Stimulated activated naive CD8-positive, alpha-beta T cell treated with anti-CD3 and anti-CD28 coated beads, Interleukin-15, Interleukin-2, amounts not matched to agents 100 ng/mL and 50 ng/mL, for 24 hours (primary cell): ENCODE measurements around the gene TIAM2.
"Not testable (repeated sequence)": the region's sequence is repeated elsewhere in the genome, so short reads cannot be mapped to it uniquely, and the experiment has no call there.

ENCODE experiments used
- H3K27ac Mint-ChIP-seq: one replicate; pipeline ENCODE4 v1.8.0; 2021; ENCODE audit warnings: mild to moderate bottlenecking, mixed read lengths
- H3K27me3 Mint-ChIP-seq: one replicate; pipeline ENCODE4 v1.8.0; 2021; ENCODE audit warnings: mixed read lengths
- H3K36me3 Mint-ChIP-seq: one replicate; pipeline ENCODE4 v1.8.0; 2021; ENCODE audit warnings: low read depth, mixed read lengths
- H3K4me1 Mint-ChIP-seq: one replicate; pipeline ENCODE4 v1.8.0; 2021; ENCODE audit warnings: low read depth, mixed read lengths
- H3K4me3 Mint-ChIP-seq: one replicate; pipeline ENCODE4 v1.8.0; 2021; ENCODE audit warnings: mild to moderate bottlenecking, mixed read lengths
- H3K9me3 Mint-ChIP-seq: one replicate; pipeline ENCODE4 v1.8.0; 2021; ENCODE audit warnings: mixed read lengths

TIAM2 gene

DNA sequence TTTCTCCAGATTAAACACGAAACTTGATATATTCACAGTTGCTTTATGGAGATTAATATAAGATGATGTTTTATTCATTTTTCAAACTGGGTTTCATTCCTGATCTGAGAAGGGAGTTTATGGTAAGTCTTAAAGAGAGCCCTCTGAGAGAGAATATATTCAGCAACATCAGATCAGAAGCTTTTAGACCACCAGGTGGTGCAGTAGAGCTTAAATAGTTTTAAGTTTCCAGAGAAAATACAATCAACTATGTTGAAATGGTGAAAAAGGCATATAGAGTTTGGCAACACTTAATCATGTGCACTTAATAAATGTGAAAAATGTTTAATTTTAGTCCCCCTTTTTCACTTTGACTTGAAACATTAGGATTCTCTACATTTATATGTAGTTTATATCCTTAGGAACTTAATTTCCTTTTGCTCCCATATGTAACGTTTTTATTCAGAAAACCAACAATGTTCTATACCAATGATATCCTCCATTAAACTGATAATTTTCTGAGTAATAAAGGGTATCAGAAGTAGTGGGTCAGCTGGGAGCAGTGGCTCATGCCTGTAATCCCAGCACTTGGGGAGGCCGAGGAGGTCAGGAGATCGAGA lies 182.3 kb downstream of the TIAM2 start:
- peaks cover 24% of the 10 kb centered on the region for H3K36me3 Mint-ChIP-seq
- no peaks in the 10 kb centered on the region for H3K27me3 Mint-ChIP-seq
- peaks cover 37% of the 10 kb centered on the region for H3K4me1 Mint-ChIP-seq
- H3K4me3 Mint-ChIP-seq: no peak overlapping the region
- no peaks in the 10 kb centered on the region for H3K9me3 Mint-ChIP-seq
- H3K27ac Mint-ChIP-seq: no peak overlapping the region

DNA sequence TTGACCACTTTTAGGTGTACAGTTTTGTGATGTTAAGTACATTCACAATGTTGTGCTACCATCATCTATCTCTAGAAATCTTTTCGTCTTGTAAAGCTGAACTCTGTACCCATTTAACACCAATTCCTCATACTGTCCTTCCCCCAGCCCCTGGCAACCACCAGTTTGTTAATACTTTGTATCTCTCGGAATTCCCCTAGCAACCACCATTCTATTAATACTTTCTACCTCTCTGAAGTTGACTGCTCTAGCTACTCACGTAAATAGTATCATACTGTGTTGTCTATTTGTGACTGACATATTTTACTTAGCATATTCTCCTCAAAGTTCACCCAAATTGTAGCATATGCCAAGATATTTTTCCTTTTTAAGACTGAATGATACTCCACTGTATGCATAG lies 186.4 kb downstream of the TIAM2 start:
- Mint-ChIP-seq H3K4me1 (peaks cover 30% of the 10 kb centered on the region), H3K4me3 (no peak overlapping the region), H3K36me3 (peaks cover 17% of the 10 kb centered on the region), H3K27me3 (no peaks in the 10 kb centered on the region), H3K27ac (peak overlapping the region; percentile 21), H3K9me3 (no peaks in the 10 kb centered on the region)

DNA sequence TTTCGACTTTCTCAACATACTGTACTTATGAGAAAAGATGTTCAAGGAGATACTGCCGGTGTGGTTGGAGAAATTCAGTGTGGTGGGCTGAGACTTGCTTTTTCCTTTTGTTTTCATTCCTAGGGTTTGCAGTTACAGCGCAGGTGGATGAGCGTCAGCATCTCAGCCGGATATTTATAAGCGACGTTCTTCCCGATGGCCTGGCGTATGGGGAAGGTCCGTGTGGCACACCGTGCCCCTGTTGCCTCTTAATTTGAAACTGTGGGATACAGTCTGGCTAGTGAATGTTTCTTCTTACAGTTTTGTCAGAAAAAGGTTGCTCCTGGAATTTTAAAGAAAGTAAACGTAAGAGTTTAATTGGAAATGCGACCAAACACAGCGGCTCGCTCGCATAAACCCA lies 187.0 kb downstream of the TIAM2 start:
- H3K4me3 Mint-ChIP-seq: no peak overlapping the region
- H3K36me3 Mint-ChIP-seq: peaks cover 17% of the 10 kb centered on the region
- H3K27me3 Mint-ChIP-seq: no peaks in the 10 kb centered on the region
- no peak overlapping the region for H3K27ac Mint-ChIP-seq
- H3K4me1 Mint-ChIP-seq: peaks cover 34% of the 10 kb centered on the region
- no peaks in the 10 kb centered on the region for H3K9me3 Mint-ChIP-seq

DNA sequence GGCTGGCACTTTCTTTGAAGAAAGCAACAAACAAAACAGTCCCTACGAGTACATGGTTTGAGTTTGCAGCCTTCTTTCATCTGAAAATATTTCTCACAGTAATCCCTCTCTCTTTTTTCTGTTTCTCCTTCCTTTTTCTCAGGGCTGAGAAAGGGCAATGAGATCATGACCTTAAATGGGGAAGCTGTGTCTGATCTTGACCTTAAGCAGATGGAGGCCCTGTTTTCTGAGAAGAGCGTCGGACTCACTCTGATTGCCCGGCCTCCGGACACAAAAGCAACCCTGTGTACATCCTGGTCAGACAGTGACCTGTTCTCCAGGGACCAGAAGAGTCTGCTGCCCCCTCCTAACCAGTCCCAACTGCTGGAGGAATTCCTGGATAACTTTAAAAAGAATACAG lies 188.0 kb downstream of the TIAM2 start:
- H3K9me3 Mint-ChIP-seq: no peaks in the 10 kb centered on the region
- H3K4me3 Mint-ChIP-seq: no peak overlapping the region
- H3K36me3 Mint-ChIP-seq: peaks cover 19% of the 10 kb centered on the region
- H3K4me1 Mint-ChIP-seq: peaks cover 43% of the 10 kb centered on the region
- H3K27ac Mint-ChIP-seq: no peak overlapping the region
- H3K27me3 Mint-ChIP-seq: no peaks in the 10 kb centered on the region

DNA sequence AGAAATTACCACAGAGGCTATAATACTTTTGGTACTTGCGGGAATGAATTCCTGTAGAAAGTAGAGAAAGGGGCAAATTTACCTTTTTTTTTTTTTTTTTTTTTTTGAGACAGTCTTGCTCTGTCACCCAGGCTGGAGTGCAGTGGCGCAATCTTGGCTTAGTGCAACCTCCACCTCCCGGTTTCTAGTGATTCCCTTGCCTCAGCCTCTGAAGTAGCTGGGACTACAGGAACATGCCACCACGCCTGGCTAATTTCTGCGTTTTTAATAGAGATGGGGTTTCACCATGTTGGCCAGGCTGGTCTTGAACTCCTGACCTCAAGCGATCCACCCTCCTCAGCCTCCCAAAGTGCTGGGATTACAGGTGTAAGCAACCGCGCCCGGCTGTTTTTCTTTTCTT lies 189.9 kb downstream of the TIAM2 start:
- not testable (repeated sequence) for H3K9me3 Mint-ChIP-seq, H3K4me3 Mint-ChIP-seq, H3K27me3 Mint-ChIP-seq, H3K27ac Mint-ChIP-seq
- peaks cover 15% of the 10 kb centered on the region for H3K36me3 Mint-ChIP-seq
- H3K4me1 Mint-ChIP-seq: peaks cover 63% of the 10 kb centered on the region

DNA sequence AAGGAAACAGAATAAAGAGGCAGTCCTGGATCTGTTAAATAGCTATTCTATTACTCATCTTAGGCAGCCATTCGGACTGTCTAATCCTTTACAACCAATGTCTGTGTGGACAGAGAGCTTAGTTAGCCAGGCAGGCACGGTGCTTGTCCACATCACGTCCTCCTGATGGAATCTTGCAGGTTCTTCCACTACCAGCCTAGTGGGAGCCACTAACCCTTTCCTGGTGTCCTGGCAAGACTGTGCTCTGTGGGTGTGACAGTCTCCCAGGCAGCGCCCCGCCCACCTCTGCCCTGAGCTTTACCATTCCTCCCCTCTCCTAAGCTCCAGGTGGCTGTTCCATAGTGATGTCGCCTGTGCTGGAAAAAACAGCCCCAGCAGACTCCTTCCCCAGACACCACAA lies 190.4 kb downstream of the TIAM2 start:
- Mint-ChIP-seq H3K27me3 (no peaks in the 10 kb centered on the region), H3K27ac (peak overlapping the region; percentile 94), H3K9me3 (no peaks in the 10 kb centered on the region), H3K4me3 (peak overlapping the region; percentile 63), H3K36me3 (peaks cover 15% of the 10 kb centered on the region), H3K4me1 (peaks cover 68% of the 10 kb centered on the region)

DNA sequence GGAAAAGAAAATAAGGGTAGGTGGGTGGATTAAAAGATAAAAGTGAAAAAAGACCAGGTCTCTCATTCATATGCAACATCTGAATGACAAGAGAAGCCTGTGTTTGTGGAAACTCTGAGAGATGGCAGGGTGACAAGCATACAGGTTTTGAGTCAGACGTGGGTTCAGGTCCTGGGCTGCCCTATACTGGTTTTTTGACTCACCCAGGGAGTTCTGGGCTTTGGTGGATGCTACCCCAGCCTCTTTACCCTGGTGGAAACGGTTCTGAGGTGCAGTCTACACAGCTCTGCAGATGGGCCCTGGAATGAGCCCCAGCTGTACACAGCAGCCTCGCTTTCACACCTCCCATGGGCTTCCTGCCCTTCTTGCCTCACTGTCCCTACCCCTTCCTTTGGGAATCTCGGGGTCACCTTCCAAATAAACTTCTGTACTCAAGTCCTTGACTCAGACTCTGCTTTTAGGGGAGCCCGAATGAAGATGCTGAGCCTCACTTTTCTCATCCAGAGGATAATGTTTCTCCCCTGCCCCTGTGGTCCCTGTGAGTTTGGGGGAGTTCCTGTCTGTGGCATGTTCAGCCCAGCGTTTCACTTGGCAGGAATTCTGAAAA lies 191.0 kb downstream of the TIAM2 start:
- peaks cover 74% of the 10 kb centered on the region for H3K4me1 Mint-ChIP-seq
- H3K27me3 Mint-ChIP-seq: no peaks in the 10 kb centered on the region
- peaks cover 11% of the 10 kb centered on the region for H3K36me3 Mint-ChIP-seq
- peak overlapping the region; percentile 94 for H3K27ac Mint-ChIP-seq
- peak overlapping the region; percentile 63 for H3K4me3 Mint-ChIP-seq
- H3K9me3 Mint-ChIP-seq: no peaks in the 10 kb centered on the region

DNA sequence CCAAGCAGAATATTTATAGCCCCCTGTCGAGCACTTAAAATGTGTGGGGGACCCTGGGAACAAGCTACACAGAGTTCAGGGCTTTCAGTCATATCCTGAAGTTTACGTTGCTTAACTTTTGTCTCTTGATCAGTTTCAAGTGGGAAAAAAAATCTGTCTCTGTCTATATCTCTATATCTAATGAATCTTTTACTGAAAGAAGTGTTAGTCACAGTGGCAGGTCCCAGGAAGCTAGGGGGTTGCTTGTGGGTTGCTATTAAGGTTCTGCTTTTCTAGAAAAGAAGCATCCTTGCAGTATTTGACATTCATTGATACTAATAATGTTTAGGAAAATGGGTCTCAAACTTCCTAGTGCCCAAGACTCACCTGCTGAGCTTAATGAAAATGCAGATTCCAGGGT lies 192.0 kb downstream of the TIAM2 start:
- Mint-ChIP-seq H3K27ac (peak overlapping the region; percentile 55), H3K4me1 (peaks cover 66% of the 10 kb centered on the region), H3K4me3 (peak overlapping the region; percentile 20), H3K9me3 (no peaks in the 10 kb centered on the region), H3K27me3 (no peaks in the 10 kb centered on the region), H3K36me3 (peaks cover 4% of the 10 kb centered on the region)

DNA sequence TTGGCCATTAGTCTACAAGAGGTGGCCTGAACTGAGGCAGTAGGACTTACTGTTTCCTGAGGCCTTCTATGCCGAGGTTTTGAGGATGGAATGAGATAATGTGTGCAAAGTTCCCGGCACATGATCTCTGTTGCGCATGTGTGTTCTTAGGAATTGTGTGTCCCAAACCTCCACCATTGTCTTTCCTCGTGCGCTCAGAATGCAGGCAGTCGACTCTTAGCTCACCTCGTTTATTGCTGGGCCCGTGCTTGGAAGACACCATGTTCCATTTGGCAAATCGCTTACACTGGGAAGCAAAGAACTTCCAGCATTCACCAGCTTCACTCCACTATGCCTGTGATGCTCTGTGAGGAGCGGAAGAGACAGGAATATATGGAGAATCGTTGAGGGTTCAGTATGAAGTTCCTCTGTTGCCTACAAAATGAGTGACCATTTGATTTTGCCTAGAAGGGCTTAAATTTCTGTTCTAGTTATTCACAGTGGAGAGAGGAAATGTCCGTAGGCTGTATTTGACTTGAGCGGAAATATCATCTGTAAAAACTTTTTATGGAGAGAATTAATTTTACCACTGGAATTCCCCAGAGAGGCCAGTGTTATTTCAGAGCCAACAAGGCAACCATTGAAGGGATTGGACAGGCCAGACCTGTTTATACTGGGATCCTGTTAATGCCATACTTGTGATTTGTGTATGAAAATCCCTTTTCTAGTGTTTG lies 193.0 kb downstream of the TIAM2 start:
- no peak overlapping the region for H3K4me3 Mint-ChIP-seq
- no peaks in the 10 kb centered on the region for H3K27me3 Mint-ChIP-seq
- H3K9me3 Mint-ChIP-seq: no peaks in the 10 kb centered on the region
- peaks cover 58% of the 10 kb centered on the region for H3K4me1 Mint-ChIP-seq
- peak overlapping the region; percentile 65 for H3K27ac Mint-ChIP-seq
- peaks cover 3% of the 10 kb centered on the region for H3K36me3 Mint-ChIP-seq

DNA sequence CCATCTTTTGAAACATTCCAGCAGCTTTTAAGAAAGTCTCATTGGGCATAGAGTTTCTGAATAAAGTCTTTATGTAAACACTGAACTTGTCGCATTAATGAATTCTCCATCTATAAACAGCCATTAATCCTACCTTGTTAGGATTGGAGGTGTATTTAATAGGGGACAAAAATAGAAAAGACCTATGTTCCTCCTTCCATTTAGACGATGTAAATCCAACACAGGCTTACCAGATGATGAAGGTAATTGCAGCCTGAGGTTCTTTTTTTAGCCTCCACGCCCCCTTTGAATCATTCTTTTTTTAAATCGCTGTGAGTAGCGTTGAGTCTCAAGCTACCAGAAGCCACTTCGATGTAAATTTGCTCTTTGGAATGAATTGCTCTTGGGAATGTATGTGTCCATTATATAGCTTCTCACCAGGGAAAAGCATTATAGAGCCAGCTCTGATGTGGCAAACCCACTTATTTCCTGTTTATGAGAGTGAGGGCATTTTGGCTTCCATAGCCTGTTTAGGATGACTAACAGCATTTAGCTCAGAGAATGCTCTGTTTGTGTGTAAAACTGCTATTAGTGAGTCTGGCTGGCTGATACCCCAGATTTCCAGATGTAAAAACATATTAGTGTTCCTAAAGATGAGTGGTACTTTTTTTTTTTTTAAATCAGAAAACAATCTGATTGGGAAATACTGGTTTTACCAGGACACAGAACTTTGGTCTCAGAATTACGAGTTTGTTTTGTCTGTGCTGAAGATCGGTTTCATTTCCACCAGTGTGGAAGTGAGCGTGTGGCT lies 193.8 kb downstream of the TIAM2 start:
- Mint-ChIP-seq H3K4me3 (peak overlapping the region; percentile 7), H3K36me3 (peaks cover 3% of the 10 kb centered on the region)

DNA sequence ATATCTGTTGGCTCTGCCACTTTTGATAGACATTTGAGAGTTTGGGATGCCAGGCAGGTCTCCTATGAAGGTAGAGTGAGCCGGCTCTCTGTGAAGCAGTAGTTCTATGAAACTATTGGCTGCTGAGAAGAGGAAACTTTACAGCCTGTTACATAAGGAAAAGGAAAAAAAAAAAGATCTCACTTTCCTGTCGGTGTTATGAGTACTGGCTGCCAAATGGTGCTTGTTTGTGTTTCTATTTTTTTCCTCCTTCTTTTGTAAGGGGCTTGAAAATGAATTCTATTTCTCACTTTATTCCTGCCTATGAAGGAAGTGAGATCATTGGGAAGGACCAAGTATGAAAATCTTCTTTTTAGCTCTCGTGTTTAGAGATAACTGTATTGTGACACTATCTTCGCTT lies 195.6 kb downstream of the TIAM2 start:
- Mint-ChIP-seq H3K36me3 (peaks cover 4% of the 10 kb centered on the region), H3K4me1 (peaks cover 52% of the 10 kb centered on the region), H3K9me3 (peaks cover under 1% of the 10 kb centered on the region), H3K27me3 (peaks cover 1% of the 10 kb centered on the region), H3K4me3 (no peak overlapping the region), H3K27ac (no peak overlapping the region)

More for the DNA sequence above, 193.8 kb downstream of the TIAM2 start:
- H3K9me3 Mint-ChIP-seq: no peaks in the 10 kb centered on the region
- H3K27ac Mint-ChIP-seq: peak overlapping the region; percentile 65
- H3K4me1 Mint-ChIP-seq: peaks cover 55% of the 10 kb centered on the region
- no peaks in the 10 kb centered on the region for H3K27me3 Mint-ChIP-seq

DNA sequence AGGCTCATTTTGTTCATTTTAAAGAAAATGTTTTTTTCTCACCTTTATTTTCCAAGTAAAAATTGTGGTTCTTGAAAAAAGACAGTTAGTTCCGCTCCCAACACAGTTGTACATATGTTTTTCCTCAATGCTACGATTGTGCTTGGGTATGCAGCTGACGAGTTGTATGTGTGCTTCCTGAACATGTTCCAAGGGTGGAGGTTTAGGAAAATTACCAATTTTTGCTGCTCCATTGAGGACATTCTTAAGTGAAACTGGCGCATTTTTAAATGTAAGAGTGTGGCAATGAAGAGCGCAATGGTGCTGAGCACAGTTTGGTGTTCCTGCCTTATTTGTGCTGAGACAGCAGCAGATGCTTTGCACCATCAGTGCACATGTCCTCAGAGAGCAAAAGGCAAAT lies 198.4 kb downstream of the TIAM2 start:
- Mint-ChIP-seq H3K4me1 (peaks cover 26% of the 10 kb centered on the region), H3K27ac (no peak overlapping the region), H3K4me3 (no peak overlapping the region), H3K9me3 (peaks cover 11% of the 10 kb centered on the region), H3K36me3 (peaks cover 7% of the 10 kb centered on the region), H3K27me3 (peaks cover 9% of the 10 kb centered on the region)

DNA sequence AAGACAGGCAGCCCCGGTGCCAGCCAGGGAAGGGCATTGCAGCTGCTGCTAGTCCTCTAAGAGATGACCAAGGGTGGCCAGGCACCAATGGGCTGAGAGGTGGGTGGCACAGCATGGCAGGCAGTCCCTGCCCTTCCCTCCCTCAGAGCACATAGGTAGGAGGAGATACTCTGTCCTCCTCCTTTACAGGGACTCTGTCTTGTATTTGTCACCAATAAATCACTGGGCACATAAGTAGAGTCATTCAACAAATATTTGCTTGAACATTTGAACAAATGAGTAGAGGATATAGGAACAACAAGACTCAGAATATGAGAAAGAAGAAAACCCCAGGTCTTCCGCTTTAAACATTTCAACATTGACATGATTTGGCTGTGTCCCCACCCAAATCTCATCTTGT lies 199.3 kb downstream of the TIAM2 start:
- Mint-ChIP-seq H3K27me3 (peaks cover 9% of the 10 kb centered on the region), H3K27ac (no peak overlapping the region), H3K36me3 (peaks cover 7% of the 10 kb centered on the region), H3K9me3 (peaks cover 11% of the 10 kb centered on the region), H3K4me1 (peaks cover 17% of the 10 kb centered on the region), H3K4me3 (no peak overlapping the region)

DNA sequence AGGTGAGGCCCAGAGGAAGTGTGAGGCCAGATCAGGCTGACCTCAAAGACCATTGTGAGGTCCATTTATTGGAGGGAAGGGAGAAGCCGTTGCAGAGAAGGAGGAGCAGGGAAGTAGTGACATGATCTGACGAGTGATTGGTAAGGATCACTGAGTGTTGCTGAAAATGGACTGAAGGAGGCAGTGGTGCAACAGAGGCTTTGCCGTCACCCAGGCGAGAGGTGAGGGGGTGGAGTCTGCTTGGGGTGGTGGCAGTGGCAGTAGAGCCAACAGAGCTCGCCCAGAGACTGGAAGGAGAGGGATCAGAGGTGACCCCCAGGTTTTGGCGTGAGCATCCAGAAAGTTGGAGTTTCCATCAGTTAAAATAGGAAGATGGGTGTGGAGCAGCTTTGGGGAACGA lies 200.8 kb downstream of the TIAM2 start:
- Mint-ChIP-seq H3K4me1 (peaks cover 2% of the 10 kb centered on the region), H3K9me3 (peaks cover 11% of the 10 kb centered on the region), H3K4me3 (no peak overlapping the region), H3K27me3 (peaks cover 13% of the 10 kb centered on the region), H3K27ac (peak overlapping the region; percentile 16), H3K36me3 (peaks cover 9% of the 10 kb centered on the region)

DNA sequence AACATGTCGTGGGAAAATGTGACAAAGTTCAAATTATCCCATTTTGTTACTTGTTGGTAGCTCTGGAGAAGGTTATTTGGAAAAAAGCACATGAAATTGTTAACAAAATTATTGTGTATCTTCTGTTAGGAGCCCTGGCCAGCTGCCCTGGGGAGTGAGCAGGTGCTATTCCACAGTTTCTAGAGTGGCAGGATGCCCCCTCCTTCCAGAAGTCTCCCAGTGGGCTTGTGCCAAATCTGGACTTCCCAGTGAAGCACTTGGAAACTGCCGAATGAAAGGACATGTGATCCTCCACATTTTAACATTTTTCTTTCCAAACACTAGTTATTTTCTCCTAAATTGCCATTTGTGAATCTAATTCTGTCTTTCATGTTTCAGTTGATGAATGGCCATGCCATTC lies 201.8 kb downstream of the TIAM2 start:
- no peak overlapping the region for H3K4me3 Mint-ChIP-seq
- H3K36me3 Mint-ChIP-seq: peaks cover 11% of the 10 kb centered on the region
- H3K4me1 Mint-ChIP-seq: no peaks in the 10 kb centered on the region
- H3K27me3 Mint-ChIP-seq: peaks cover 13% of the 10 kb centered on the region
- H3K9me3 Mint-ChIP-seq: peaks cover 11% of the 10 kb centered on the region
- no peak overlapping the region for H3K27ac Mint-ChIP-seq
